OCI-LY3 (cell line): ENCODE data around the gene FXYD5.

ENCODE experiments used
- EZH2phosphoT487 ChIP-seq: fragments of 200-600 bp; shearing (Covaris generic); IDR thresholded peaks from 2 replicates; pipeline ENCODE4 v1.6.1; 2018; ENCODE audit warnings: antibody characterized with exemption, mixed run types, low read depth
- TF ChIP-seq, protein P1 (sequence below): fragments of 200-600, 300-600 bp; sonication (generic); IDR thresholded peaks from 2 replicates; pipeline ENCODE4 v1.5.1; 2014; ENCODE audit warnings: antibody characterized with exemption, low read length, low read depth

- TF ChIP-seq, protein P1, sequence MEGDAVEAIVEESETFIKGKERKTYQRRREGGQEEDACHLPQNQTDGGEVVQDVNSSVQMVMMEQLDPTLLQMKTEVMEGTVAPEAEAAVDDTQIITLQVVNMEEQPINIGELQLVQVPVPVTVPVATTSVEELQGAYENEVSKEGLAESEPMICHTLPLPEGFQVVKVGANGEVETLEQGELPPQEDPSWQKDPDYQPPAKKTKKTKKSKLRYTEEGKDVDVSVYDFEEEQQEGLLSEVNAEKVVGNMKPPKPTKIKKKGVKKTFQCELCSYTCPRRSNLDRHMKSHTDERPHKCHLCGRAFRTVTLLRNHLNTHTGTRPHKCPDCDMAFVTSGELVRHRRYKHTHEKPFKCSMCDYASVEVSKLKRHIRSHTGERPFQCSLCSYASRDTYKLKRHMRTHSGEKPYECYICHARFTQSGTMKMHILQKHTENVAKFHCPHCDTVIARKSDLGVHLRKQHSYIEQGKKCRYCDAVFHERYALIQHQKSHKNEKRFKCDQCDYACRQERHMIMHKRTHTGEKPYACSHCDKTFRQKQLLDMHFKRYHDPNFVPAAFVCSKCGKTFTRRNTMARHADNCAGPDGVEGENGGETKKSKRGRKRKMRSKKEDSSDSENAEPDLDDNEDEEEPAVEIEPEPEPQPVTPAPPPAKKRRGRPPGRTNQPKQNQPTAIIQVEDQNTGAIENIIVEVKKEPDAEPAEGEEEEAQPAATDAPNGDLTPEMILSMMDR: no peak
- no peak for TF ChIP-seq EZH2phosphoT487
Measured at GRCh38 chr19:35124098-35125060, 30.2 kb upstream of the FXYD5 start.
